K562 (cell line): ENCODE results near the gene EPM2A. TPM values are rescaled to one million over a fixed set of nuclear protein-coding genes. Genes with fewer than 3 reads are reported as not detected.

ENCODE experiments used
- ATAC-seq: fragments of 200-7000 bp; cut with Tn5 transposase; 3 replicates; pipeline ENCODE4 v1.9.1; 2020; ENCODE audit warnings: moderate library complexity
- BruUV-seq: library from RNA; stranded (reverse); fragments of 400-500 nt; replicated peaks from 2 replicates; lab custom pipeline; 2021; lab: Mats Ljungman, UMichigan
- CTCF ChIA-PET: fragments of 300-600 bp; formaldehyde crosslinking; extraction: SDS; loops from one replicate; lab custom pipeline; 2021; ENCODE audit warnings: low intra/inter-chr PET ratio; lab: Yijun Ruan, JAX
- POLR2A ChIA-PET: fragments of 300-600, 350-650 bp; sonication (Branson Sonifier 250); formaldehyde crosslinking; extraction: SDS; loops from one replicate; lab custom pipeline; 2021; ENCODE audit warnings: antibody characterized with exemption, inconsistent platforms; lab: Yijun Ruan, JAX
- DNase-seq, 4 experiments: peaks; one replicate each; pipeline versions ENCODE4 v3.0.0 to v3.0.0-alpha.2; 2011 to 2018; ENCODE audit warnings: low spot score in 3 of 4, mixed read lengths in 3 of 4; ENCODE audit errors: extremely low read depth in 1 of 4
- FAIRE-seq: peaks from 2 replicates; lab custom pipeline; 2011; peaks lifted over from hg19 to GRCh38; lab: Jason Lieb, UNC
- H2AFZ ChIP-seq: 2 replicates; pipeline ENCODE4 v1.6.0; 2011; ENCODE audit warnings: low read depth, low read length, control low read depth, inconsistent platforms
- H3K27ac ChIP-seq: fragments of 200-600 bp; 3 replicates; pipeline ENCODE4 v1.8.0; 2011; ENCODE audit warnings: low read depth, mild to moderate bottlenecking, control low read depth, inconsistent platforms, low read length, moderate library complexity, mixed read lengths; ENCODE audit errors: extremely low read depth
- H3K27me3 ChIP-seq, 2 experiments: fragments of 300-600 bp in 1 of 2; 2 replicates in 1 of 2; 3 replicates in 1 of 2; pipeline versions ENCODE4 v1.6.0 to v1.8.0; 2011; ENCODE audit warnings: inconsistent platforms in 2 of 2, low read length in 2 of 2, mild to moderate bottlenecking in 1 of 2, mixed read lengths in 1 of 2, moderate library complexity in 1 of 2; ENCODE audit not compliant: control insufficient read depth in 2 of 2, insufficient read depth in 2 of 2
- H3K36me3 ChIP-seq: fragments of 300-600 bp; 3 replicates; pipeline ENCODE4 v1.8.0; 2011; ENCODE audit warnings: mild to moderate bottlenecking, low read length, inconsistent platforms; ENCODE audit not compliant: control insufficient read depth, insufficient read depth
- H3K4me1 ChIP-seq, 2 experiments: fragments of 200-600 bp in 1 of 2; replicated peaks in 1 of 2; 2 replicates in 1 of 2; 3 replicates in 1 of 2; pipeline versions ENCODE4 v1.5.1 to v1.8.0; 2011; ENCODE audit warnings: inconsistent platforms in 2 of 2, low read length in 2 of 2, mild to moderate bottlenecking in 1 of 2, mixed read lengths in 1 of 2, moderate library complexity in 1 of 2; ENCODE audit not compliant: control insufficient read depth in 2 of 2, insufficient read depth in 2 of 2
- H3K4me2 ChIP-seq: 2 replicates; pipeline ENCODE4 v1.6.1; 2011; ENCODE audit warnings: low read length, control low read depth, inconsistent platforms, mixed read lengths; ENCODE audit not compliant: insufficient read depth
- H3K4me3 ChIP-seq: fragments of 200-600 bp; sonication (generic), shearing (Covaris generic); 2 replicates; pipeline ENCODE4 v1.5.1; 2016; ENCODE audit warnings: control low read depth, inconsistent platforms
- H3K79me2 ChIP-seq: fragments of 200-600 bp; 3 replicates; pipeline ENCODE4 v1.8.0; 2011; ENCODE audit warnings: low read length, inconsistent platforms; ENCODE audit not compliant: control insufficient read depth, insufficient read depth
- H3K9ac ChIP-seq, 2 experiments: 2 replicates each; pipeline versions ENCODE4 v1.6.0 to v1.6.1; 2011; ENCODE audit warnings: low read depth in 2 of 2, low read length in 2 of 2, control low read depth in 1 of 2, inconsistent platforms in 1 of 2, mild to moderate bottlenecking in 1 of 2, mixed read lengths in 1 of 2; ENCODE audit not compliant: insufficient read depth in 1 of 2
- H3K9me1 ChIP-seq: one replicate; pipeline ENCODE4 v1.6.0; 2011; ENCODE audit warnings: inconsistent platforms, mild to moderate bottlenecking, low read length, moderate library complexity; ENCODE audit not compliant: control insufficient read depth, insufficient read depth
- H3K9me3 ChIP-seq: replicated peaks from 2 replicates; pipeline ENCODE4 v1.5.1; 2011; ENCODE audit warnings: low read depth, low read length, inconsistent platforms; ENCODE audit not compliant: control insufficient read depth, insufficient read depth
- H4K20me1 ChIP-seq: replicated peaks from 2 replicates; pipeline ENCODE4 v1.6.1; 2011; ENCODE audit warnings: low read length, inconsistent platforms, mixed read lengths; ENCODE audit not compliant: control insufficient read depth, insufficient read depth
- CBFA2T3 ChIP-seq: fragments of 450-650 bp; IDR thresholded peaks from 2 replicates; pipeline ENCODE4 v1.6.1; 2017
- ETV6 ChIP-seq, 3 experiments: fragments of 150-350 bp in 1 of 3; sonication (generic) in 1 of 3; formaldehyde crosslinking in 1 of 3; IDR thresholded peaks; 2 replicates each; pipeline versions ENCODE4 v1.6.1 to v1.8.0; 2014 to 2022; ENCODE audit warnings: borderline replicate concordance in 2 of 3, low read depth in 2 of 3, antibody characterized with exemption in 1 of 3, low read length in 1 of 3, mild to moderate bottlenecking in 1 of 3, missing genetic modification reagents in 1 of 3
- KDM2B ChIP-seq: fragments of 250-450 bp; sonication (Bioruptor Pico); IDR thresholded peaks from 2 replicates; pipeline ENCODE4 v1.8.0; 2021; ENCODE audit warnings: mild to moderate bottlenecking, moderate library complexity
- MCM5 ChIP-seq: fragments of 450-650 bp; IDR thresholded peaks from 2 replicates; pipeline ENCODE4 v1.6.1; 2016; ENCODE audit warnings: low read depth
- RBBP5 ChIP-seq: fragments of 200-600 bp; sonication (generic); IDR thresholded peaks from 2 replicates; pipeline ENCODE4 v1.6.1; 2012; ENCODE audit warnings: borderline replicate concordance, mild to moderate bottlenecking, low read length, control low read depth, inconsistent platforms; ENCODE audit not compliant: insufficient read depth, poor library complexity, severe bottlenecking
- ZNF212 ChIP-seq: fragments of 450-650 bp; formaldehyde crosslinking; IDR thresholded peaks from 2 replicates; pipeline ENCODE4 v1.4.0; 2020; ENCODE audit warnings: mild to moderate bottlenecking
- WGBS: fragments of 100-300 bp; shearing (Covaris generic); methylation state at CpG from one replicate; pipeline ENCODE4 v1.1.6; 2016; ENCODE audit warnings: low coverage, mixed read lengths; ENCODE audit not compliant: insufficient coverage; ENCODE audit errors: missing lambda C conversion rate; 5-methylcytosine and 5-hydroxymethylcytosine counted together
- in situ Hi-C: fragments of 300-500 bp; cut with MboI; formaldehyde crosslinking; loops from 4 replicates; pipeline ENCODE4 v1.15.0; 2018; ENCODE audit warnings: inconsistent platforms, mixed read lengths
- intact Hi-C: fragments of 100-400 bp; cut with micrococcal nuclease; formaldehyde crosslinking; loops from 2 replicates; pipeline ENCODE4 v1.14.2; 2022
- polyA plus RNA-seq, 8 experiments: library from polyadenylated mRNA; depleted of rRNA in 4 of 8; stranded (reverse) in 5 of 8; unstranded in 3 of 8; fragments of >200 nt; fragmentation: Nextera tagmentation in 2 of 8; fragmentation: Illumina TruSeq in 1 of 8; extraction: Ambion mirVana in 2 of 8; extraction: Trizol in 1 of 8; gene quantifications; 2 replicates each; pipeline versions ENCODE4 v1.2.1 to v1.2.3, GENCODE V29; 2011 to 2014; ENCODE audit warnings: inconsistent platforms in 1 of 8, missing spikeins in 1 of 8
- total RNA-seq, 7 experiments: library from RNA; depleted of rRNA in 6 of 7; stranded (reverse); fragments of >200 nt in 6 of 7; fragmentation: Illumina TruSeq in 2 of 7; extraction: Trizol in 2 of 7; gene quantifications; 2 replicates each; pipeline versions ENCODE4 v1.2.1 to v1.2.3, GENCODE V29; 2011 to 2021; ENCODE audit warnings: low replicate concordance in 1 of 7

The EPM2A gene
- total and polyA plus RNA-seq, 9 of the 15 experiments (the other 6 are each of a cell fraction or from before 2014, with no cell fraction given): 0.35 to 5.3 (median 2.5) TPM

- TF ChIP-seq MCM5 (no peak), ZNF212 (no peak), ETV6 (IDR thresholded peaks at IDR 0.05; ENCODE audit: borderline replicate concordance in 1 of 2, low read depth in 2 of 2, low read length in 1 of 2) (no peak), ETV6 (CRISPR knock-in tag; IDR thresholded peaks at IDR 0.05; ENCODE audit: borderline replicate concordance) (no peak)
These were observed 20.6 kb downstream of the EPM2A start (continued) for GRCh38 chr6:145714731-145715130.

GRCh38 chr6:145713773-145714172, 21.5 kb downstream of the EPM2A start:
- no peak overlapping the region for H3K9ac ChIP-seq
- H3K4me3 ChIP-seq: no peak overlapping the region
- H3K79me2 ChIP-seq: no peaks in the 10 kb centered on the region
- CTCF ChIA-PET: no interaction called here
- H4K20me1 ChIP-seq: no peaks in the 10 kb centered on the region
- H3K4me2 ChIP-seq: no peak overlapping the region
- DNase-seq: no peak
- H3K36me3 ChIP-seq: no peaks in the 10 kb centered on the region
- no peaks in the 10 kb centered on the region for H3K27me3 ChIP-seq
- no peak for TF ChIP-seq KDM2B (CRISPR knock-in tag)
- TF ChIP-seq CBFA2T3: no peak
- TF ChIP-seq RBBP5: no peak
- TF ChIP-seq, all 486 proteins: peak for 0
- in situ Hi-C loops: no loop called here
- POLR2A ChIA-PET: no interaction called here
- intact Hi-C loops: no loop called here
- no peaks in the 10 kb centered on the region for H3K9me3 ChIP-seq
- no peak overlapping the region for H2AFZ ChIP-seq
- ATAC-seq: no peak
- no peaks in the 10 kb centered on the region for H3K9me1 ChIP-seq
- WGBS: 0% methylated on average over 2 of the region's 2 CpGs
- no peak for FAIRE-seq
- BruUV-seq: no TSS peak
- H3K27ac ChIP-seq: no peak overlapping the region
- H3K4me1 ChIP-seq: no peaks in the 10 kb centered on the region
